NCI-H2107 treated with DMSO at 0.1 percent for 48 hours (cell line): ENCODE data around the gene INPP1.

Experiments used
- DNase-seq: peaks from one replicate; lab custom pipeline; 2025; ENCODE audit not compliant: unreplicated experiment; lab: John Stamatoyannopoulos, UW

INPP1 gene

DNA sequence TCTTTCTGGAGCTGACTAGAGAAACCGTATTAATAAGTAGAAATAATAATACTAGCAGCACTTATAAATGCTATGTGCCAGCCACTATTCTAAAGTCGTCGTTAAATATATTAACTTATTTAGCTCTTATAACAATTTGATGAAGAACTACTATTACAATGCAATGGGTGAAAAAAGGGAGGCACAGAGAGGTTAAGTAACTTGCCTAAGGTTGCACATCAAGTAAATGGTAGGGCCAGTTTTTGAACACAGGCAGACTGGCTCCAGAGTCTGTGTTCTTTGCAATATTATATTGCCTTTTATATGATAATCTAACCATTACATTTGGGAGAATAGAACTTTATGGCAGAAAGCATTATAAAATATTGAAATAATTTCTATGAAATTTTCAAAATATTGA lies 17.6 kb downstream of the INPP1 start:
- DNase-seq: no peak

DNA sequence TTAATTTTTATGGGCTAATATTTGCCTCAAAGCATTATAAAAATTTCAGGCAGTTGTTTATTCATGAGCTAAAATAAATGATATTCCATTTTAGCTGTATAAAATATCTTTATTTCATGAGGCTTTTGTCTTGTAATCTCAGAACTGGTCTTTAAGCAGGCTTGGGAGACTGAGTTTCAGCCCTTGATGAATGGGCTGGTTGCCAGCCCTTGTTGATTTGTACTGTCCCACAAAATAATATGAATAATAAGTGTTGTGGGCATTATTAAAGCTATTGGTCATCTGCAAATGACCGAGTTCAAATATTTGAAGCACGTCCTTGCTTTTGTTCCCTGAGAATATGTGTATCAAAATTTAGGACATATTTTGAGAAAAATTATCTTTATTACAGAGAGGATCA lies 18.2 kb downstream of the INPP1 start:
- no peak for DNase-seq

DNA sequence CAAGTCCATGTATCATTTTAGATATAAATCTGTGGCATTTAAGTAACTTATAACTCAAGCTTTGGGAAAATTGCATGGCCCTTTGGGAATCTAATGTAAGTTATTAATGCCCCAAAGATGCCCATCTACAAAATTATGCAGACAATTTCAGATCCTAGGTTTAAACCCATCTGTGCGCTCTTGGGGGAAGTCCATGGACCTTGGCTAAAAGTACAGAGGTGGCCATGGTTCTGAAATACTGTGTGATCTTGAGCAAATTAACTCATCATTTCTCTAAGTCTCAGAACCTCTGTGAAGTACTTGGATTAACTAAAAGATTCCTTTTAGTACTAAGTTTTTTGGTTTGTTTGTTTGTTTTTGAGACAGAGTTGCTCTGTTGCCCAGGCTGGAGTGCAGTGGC lies 19.5 kb downstream of the INPP1 start:
- no peak for DNase-seq

DNA sequence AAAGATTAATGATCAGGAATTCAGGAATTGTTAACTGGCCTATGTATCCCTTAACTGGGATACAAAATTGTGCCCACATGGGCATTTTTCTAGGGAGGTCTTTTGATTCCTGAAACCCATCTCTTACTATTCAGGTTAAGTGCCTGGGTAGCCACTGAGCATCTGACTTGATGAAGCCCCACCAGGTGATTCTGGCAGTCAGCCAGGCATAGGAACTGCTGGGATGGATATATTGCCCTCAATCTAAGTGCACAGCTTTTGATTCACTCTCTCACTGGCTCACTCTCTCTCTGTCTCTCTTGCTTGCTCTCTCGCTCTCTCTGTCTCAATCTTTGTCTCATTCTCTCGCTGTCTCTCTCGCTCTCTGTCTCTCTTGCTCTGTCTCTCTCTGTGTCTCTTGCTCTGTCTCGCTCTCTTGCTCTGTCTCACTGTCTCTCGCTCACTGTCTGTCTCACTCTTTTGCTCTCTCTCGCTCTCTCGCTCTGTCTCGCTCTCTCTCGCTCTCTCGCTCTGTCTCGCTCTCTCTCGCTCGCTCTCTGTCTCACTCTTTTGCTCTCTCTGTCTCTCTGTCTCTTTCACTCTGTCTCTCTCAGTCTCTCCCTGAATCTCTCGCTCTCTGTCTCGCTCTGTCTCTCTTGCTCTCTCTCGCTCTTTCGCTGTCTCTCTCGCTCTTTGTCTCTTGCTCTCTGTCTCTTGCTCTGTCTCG lies 22.3 kb downstream of the INPP1 start:
- no peak for DNase-seq

DNA sequence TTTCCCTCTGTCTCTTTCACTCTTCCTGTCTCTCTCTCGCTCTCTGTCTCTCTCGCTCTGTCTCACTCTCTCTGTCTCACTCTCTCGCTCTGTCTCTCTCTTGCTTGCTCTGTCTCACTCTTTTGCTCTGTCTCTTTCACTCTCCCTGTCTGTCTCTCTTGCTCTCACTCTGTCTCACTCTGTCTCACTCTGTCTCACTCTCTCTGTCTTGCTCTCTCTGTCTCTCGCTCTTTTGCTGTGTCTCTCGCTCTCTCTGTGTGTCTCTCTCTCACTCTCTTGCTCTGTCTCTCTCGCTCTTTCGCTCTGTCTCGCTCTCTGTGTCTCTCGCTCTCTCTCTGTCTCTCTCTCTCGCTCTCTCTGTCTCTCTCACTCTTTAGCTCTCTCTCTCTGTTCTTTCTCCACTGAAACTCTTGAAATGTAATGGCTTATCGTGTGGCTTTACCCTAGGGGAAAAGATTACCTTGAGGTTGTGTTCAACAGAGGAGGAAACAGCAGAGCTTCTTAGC lies 22.9 kb downstream of the INPP1 start:
- DNase-seq: no peak

DNA sequence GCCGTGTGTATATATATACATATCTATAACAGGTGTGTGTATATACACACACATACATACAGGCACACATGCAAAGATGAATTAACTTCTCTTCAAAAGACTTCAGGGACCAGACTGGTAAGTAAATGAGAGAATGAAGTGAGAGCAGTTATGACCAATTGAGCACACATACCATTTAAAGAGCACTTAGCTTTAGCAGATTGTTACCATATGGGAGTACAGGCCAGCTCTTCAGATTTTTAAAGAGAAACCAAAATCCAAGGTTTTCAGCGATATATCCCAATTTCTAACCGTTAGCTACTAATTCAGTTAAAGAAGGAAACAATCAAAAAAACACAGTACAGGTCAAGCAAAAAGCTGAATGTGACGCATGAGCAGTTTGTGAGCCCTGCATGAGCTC lies 23.7 kb downstream of the INPP1 start:
- DNase-seq: no peak

DNA sequence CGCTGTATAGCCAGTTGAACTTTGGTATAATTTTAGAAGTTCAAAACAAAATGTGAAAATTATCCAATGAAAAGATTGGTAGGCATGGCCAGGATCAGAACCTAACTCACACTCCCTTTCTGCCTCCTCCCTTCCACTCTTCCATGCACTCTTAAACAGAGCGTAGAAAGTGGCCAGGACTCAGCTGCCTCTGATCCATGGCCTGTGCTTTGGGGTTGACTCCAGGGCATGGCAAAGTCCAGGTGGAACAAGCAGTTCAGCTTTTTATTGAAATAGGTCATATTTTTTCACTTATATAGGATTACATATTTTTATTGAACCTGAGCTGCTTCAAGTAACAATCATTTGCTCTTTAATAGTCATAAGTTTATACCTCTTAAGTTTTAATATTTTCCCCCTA lies 26.2 kb downstream of the INPP1 start:
- DNase-seq: no peak

DNA sequence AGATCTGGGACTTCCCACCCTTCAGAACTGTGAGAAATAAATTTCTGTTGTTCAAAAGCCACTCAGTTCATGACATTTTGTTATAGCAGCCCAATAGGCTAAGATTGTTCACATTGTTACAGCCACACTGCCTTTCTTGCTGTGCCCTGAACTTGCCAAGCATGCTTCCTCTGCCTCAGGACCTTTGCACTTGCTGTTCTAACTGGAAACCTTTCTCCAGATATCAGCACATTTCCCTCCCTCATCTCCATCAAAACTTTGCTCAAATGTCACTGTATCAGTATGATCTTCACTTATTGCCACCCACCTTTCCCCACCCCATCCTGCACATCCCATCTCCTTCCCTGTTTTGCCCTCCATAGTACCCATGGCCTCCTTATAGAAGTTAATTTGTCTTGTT lies 32.7 kb downstream of the INPP1 start:
- no peak for DNase-seq

DNA sequence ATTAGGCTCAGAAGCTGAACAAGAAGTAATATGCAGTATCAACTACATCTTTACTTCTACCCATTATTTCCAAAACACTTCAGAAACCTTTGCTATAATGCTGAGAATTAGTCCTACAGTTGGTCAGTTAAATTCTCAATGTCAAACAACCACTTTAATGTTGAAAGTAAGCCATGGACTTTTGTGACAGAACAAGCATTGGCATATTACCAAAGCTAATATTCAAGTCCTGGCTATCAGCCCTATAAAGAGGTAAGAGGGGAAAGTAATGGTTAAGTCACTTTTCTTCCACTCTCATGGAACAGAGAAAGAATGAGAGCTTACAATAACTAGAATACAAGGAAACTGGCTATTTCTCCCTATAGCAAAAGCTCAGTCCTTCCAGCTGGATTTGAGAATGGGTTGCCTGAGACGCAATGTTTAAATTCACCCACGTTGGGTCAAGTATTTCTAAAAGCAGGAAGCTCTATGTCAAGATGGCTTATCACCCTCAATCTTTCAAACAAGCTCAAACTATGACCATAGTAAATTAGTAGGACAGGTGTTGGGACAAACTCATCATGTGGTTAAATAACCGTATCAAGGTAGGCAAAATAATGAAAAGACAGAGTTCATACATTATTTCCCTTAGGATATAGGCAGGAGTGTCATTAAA lies 33.3 kb downstream of the INPP1 start:
- DNase-seq: no peak

DNA sequence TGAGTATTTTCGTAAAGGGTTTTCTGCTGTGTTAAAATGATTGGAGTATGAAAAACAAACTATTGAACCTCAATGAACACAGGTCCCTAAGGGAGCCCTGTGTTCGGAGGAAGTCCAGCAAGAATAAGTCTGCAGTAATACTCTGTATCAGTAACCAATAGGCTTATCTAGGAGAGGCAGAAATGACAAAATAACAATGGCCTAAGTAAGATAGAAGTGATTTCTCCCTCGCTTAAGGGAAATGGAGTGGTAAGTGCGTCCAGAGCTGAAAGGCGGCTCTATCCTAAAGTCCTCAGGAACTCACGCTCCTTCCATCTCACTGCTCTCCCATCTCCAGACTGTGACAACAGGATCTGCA lies 35.5 kb downstream of the INPP1 start:
- no peak for DNase-seq

DNA sequence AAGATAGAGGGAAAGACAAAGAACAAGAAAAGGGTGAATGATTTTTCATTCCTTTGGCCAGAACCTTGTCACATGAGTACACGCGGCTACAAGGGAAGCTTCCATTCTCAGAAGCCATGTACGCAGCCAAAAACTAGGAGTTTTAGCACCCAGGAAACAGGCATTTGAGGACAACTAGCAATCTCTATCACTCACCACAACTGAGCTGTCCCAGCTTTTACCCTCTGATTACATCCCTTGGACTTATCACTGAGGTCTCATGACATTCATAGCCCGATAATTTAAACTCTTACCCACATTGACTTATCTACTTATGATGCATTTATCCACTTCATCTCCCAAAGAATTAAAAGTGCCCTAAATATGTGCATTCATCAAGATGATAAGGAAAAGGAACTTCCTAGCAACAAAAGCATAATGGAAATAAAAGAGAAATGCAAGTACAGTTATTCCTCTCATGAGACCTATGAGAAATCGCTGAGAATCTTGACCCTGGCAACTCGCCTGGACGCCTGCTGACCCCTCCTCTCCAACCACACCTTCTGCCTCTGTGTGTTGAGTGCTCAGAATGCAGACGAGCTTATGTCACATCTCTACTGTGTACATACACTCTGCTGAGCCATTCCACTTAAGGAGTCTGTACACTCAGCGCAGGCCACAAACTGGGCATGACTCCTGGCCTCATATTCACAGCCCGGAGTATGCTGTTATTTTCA lies 36.0 kb downstream of the INPP1 start:
- no peak for DNase-seq

DNA sequence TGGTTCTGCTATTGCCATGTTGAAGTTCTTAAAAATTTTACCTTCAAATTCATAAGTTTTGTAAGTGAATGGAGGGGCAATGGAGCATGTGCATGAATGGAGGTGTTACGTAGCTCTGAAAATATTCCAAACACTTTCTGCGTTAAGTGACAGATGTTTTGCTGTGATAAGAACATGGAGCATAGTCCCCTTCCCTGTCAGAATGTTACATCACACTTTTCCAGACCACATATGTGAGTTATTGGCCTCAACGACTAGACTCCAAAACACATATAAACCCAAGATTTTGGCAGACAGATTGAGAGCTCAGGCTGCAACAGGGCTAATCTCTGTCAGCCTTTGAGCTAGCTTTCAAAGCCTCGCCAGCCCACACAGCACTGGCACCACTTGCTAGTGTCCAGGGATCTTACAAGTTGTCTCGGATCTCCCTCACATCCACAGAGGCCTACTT lies 37.6 kb downstream of the INPP1 start:
- DNase-seq: no peak

DNA sequence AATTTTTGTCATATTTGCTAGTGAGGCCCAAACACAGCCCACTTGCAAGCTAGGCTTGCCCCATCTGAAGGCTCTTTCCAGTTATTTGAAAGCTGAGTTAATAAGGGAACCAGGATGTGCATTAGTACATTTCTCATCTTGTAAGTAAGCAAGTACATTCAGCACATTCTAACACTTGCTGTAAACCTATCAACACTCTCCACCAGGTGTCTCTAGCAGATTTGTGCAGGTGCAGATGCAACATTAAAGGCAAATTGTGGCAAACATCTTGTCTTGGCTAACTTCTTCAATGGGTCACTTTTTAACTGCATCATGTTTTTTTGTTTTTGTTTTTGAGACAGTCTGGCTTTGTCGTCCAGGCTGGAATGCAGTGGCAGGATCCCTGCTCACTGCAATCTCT lies 39.5 kb downstream of the INPP1 start:
- peak; percentile 52 for DNase-seq

DNA sequence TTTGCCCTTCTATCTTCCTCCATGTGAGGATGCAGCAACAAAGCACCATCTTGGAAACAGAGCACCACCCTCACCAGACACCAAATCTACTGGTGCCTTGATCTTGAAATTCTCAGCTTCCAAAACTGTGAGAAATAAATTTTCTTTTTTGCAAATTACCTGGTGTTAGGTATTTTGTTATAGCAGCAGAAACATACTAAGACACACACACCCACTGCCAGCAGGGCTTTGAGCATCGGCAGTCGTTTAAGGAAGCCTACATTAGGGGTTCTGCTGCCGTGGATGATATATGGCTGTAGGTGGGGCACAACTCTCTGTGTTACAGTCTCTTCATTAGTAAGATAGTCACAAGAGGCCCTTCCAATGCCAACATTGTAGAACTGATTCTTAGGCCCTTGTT lies 44.0 kb downstream of the INPP1 start:
- no peak for DNase-seq

DNA sequence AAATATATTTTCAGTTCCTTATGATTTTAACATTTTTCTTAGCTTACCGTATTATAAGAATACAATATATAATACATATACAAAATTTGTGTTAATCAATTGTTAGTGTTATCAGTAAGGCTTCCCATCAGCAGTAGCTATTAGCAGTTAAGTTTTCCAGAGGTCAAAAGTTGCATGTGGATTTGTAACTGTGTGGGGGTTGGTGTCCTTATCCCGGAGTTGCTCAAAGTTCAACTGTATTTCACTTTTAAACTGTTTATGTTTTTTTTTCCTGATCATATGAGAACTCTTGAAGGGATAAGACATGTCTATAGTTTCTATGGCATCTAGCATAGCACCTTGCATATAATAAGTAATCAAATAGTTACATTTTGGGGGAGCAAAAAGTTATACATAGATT lies 52.9 kb downstream of the INPP1 start:
- no peak for DNase-seq

DNA sequence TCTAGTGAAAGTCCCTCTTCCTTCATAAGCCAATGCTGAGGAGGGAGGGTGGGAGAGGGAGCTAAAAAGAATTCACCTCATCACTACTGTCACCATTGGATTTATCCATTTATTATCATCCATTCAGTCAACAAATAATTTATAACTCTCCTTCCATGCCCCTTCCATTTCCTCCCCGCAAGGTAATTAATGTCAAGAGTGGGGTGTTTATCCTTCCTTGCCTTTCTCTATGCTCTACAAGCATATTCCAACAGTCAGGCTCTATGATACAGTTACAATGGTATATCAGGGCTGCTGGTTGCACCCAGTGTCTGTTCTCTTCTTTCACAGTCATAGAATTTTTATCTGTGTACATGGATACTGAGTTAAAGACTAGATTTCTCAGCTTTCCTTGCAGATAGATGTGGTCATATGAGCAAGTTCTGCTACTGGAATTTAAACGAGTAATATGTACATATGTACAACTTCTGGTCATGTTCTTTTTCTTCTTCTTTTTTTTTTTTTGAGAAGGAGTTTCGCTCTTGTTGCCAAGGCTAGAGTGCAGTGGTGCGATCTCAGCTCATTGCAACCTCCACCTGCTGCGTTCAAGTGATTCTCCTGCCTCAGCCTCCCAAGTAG lies 59.7 kb downstream of the INPP1 start:
- DNase-seq: no peak

DNA sequence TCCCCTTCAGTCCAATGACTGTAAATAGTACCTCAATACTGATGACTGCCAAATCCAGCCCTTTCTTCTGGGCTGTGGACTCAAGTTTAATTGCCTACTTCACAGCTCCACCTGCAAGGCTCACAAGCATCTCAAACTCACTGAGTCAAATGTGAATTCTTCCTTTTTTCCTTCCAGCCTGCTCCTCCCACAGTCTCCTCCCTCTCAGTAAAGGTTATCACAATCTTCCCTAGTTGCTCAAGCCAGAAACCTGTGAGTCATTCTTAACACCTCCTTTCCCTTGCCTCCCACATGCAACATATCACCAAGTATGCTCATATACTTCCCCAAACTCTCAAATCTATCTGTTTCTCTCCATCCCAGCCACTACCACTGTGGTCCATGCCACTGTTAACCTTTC lies 61.1 kb downstream of the INPP1 start:
- DNase-seq: no peak

DNA sequence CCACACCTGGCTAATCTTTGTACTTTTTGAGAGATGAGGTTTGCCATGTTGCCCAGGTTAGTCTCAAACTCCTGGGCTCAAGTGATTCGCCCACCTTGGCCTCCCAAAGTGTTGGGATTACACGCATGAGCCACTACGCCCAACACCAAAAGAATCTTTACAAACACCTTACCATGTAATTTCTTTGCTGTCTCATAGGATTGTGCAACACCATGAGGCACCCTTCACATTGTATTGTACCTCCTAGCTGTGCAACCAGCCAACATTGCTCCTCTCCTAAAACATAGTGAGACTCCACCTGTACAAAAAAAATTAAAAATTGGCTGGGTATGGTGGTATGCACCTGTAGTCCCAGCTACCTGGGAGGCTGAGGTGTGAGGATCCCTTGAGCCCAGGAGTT lies 61.7 kb downstream of the INPP1 start:
- DNase-seq: no peak

DNA sequence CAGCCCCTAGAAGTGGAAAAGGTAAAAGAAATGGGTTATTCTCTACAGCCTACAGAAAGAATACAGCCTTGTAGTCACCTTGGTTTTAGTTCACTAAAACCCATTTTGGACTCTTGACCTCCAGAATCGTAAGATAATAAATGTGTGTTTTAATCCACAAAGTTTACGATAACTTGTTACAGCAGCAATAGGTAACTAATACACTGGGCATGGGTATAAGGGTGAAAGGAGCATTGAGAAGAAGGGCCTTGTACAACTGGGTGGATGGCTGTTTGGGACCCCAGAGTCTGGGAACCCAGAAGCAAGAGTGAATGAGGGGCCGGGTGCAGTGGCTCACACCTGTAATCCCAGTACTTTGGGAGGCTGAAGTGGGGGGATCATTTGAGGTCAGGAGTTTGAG lies 62.6 kb downstream of the INPP1 start:
- DNase-seq: no peak

DNA sequence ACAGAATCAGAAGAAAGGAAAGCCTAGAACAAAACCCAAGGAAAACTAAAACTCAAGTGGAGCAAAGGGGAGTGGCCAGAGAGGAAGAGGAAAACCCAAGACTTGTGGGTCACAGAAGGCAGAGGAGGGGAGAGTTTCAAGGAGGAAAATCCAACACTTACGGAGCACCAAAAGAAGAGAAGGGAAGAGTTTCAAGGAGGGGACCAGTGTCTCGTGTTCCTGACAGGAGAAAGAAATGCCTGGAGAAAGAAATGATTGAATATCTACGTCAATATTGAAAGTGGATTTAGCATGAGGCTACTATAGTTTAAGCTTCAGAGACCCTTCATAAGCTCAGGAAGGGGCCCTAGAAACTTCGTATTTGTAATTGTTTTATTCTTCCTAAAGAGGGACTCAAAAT lies 63.4 kb downstream of the INPP1 start:
- DNase-seq: no peak

DNA sequence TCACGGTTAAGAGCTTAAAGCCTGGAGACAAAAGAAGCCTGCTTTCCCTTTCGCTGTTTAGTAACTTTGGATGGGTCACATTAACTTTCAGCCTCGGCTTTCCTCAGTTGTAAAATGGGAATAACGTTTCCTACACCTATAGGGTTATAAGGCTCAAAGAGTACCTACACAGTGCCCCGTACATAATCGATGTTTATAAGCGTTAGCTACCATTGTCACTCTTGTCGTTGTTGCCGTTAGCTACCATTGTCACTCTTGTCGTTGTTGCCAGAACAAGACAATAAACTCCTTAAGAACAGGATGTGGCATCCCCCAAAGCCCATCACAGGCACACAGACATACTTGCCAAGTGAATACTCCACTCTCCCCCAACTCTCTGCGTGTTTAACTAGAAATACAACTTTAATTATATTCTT lies 63.9 kb downstream of the INPP1 start:
- no peak for DNase-seq
